GM18873 (cell line): ENCODE measurements around the gene LGALS14.

Experiments
- ATAC-seq: cut with Tn5 transposase; IDR thresholded peaks from one replicate; pipeline ENCODE4 v1.9.1; 2021; ENCODE audit warnings: mild to moderate bottlenecking, moderate library complexity, moderate number of reproducible peaks; ENCODE audit not compliant: unreplicated experiment, low FRiP score

LGALS14 gene

GRCh38 chr19:39740395-39740794 lies 36.1 kb downstream of the LGALS14 start:
- ATAC-seq, result no peak

GRCh38 chr19:39745643-39746042 lies 41.4 kb downstream of the LGALS14 start:
- no peak for ATAC-seq

GRCh38 chr19:39746836-39747529 lies 42.7 kb downstream of the LGALS14 start:
- ATAC-seq, result no peak

- ATAC-seq, result no peak
Observed at GRCh38 chr19:39749981-39750380, 45.7 kb downstream of the LGALS14 start.

GRCh38 chr19:39752390-39752789 lies 48.1 kb downstream of the LGALS14 start:
- no peak for ATAC-seq

- ATAC-seq, result no peak
Observed at GRCh38 chr19:39752795-39753194, 48.5 kb downstream of the LGALS14 start.

GRCh38 chr19:39754544-39754943 lies 50.3 kb downstream of the LGALS14 start:
- ATAC-seq, result no peak

GRCh38 chr19:39754971-39755370 lies 50.7 kb downstream of the LGALS14 start:
- ATAC-seq, result no peak
